A673 (cell line): Measurements from ENCODE around the gene TMPRSS6.

Source experiments
- EZH2 ChIP-seq: fragments of 200-600 bp; sonication (generic); IDR thresholded peaks from 2 replicates; pipeline ENCODE4 v1.6.1; 2017; ENCODE audit warnings: borderline replicate concordance, low read depth, mild to moderate bottlenecking, mixed read lengths, antibody characterized with exemption, low read length; ENCODE audit not compliant: poor library complexity, severe bottlenecking
- TF ChIP-seq, protein P1 (sequence below): fragments of 300-800, 200-600 bp; sonication (generic); conservative IDR thresholded peaks from 2 replicates; pipeline ENCODE4 v1.5.1; 2017; ENCODE audit warnings: low read depth, mild to moderate bottlenecking, antibody characterized with exemption, low read length, moderate library complexity, mixed read lengths

DNA sequence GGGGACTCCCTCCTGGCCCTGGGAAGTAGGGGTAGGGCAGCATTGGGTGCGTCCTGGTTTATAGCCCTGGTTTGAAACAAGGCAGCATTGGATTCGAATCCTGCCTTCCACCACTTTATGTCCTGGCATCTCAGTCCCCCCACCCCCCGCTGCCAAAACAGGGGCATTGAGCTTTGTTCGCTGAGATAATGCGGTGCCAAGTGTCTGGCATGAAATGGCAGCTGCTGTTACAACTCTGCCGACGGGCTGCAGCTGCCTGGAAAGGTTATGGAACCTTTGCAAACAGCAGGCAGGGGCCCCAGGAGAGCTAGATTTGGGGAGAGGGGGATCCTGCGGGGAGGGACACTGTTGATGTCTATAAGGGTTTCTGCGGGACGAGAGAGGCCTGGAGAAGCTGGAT is 92.2 kb downstream of the TMPRSS6 start:
- TF ChIP-seq, protein P1, sequence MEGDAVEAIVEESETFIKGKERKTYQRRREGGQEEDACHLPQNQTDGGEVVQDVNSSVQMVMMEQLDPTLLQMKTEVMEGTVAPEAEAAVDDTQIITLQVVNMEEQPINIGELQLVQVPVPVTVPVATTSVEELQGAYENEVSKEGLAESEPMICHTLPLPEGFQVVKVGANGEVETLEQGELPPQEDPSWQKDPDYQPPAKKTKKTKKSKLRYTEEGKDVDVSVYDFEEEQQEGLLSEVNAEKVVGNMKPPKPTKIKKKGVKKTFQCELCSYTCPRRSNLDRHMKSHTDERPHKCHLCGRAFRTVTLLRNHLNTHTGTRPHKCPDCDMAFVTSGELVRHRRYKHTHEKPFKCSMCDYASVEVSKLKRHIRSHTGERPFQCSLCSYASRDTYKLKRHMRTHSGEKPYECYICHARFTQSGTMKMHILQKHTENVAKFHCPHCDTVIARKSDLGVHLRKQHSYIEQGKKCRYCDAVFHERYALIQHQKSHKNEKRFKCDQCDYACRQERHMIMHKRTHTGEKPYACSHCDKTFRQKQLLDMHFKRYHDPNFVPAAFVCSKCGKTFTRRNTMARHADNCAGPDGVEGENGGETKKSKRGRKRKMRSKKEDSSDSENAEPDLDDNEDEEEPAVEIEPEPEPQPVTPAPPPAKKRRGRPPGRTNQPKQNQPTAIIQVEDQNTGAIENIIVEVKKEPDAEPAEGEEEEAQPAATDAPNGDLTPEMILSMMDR = no peak
- TF ChIP-seq EZH2 = no peak
